ENCODE data around the gene RPL22.

The RPL22 gene

DNA sequence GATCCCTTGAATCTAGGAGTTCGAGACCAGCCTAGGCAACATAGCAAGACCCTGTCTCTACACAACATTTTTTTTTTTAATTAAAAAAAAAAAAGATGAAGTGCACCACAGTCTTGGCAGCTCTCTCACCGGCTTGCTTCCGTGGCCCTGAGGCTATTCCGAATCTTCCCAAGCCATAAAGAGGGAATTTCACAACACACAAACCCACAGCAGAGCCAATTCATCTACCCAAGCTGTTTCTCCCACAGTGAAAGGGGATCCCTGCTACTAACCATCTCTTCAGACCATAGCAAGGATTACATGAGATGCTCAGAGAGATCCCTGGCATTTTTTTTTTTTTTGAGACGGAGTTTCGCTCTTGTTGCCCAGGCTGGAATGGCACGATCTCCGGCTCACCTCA is 10.9 kb downstream of the RPL22 start:
- Histone ChIP-seq H3K9ac (ENCODE audit: insufficient read length, low read depth) (no peak overlapping the region), H3K4me1 (ENCODE audit: insufficient read depth, insufficient read length) (no peaks in the 10 kb centered on the region), H3K9me3 (ENCODE audit: insufficient read depth, low read length) (no peaks in the 10 kb centered on the region), H3K4me3 (ENCODE audit: insufficient read length, low read depth) (no peak overlapping the region), H3K27me3 (ENCODE audit: insufficient read depth, insufficient read length) (no peaks in the 10 kb centered on the region), H3K36me3 (ENCODE audit: insufficient read depth, insufficient read length, low read length) (peaks cover 28% of the 10 kb centered on the region)
- DNase-seq (ENCODE audit: low read depth, low spot score), result no peak
- no peak for TF ChIP-seq SUZ12 (IDR thresholded peaks at IDR 0.05; ENCODE audit: extremely low read depth, insufficient read depth, insufficient read length)
- TF ChIP-seq YY1 (IDR thresholded peaks at IDR 0.05; ENCODE audit: insufficient read depth, insufficient read length), result no peak

DNA sequence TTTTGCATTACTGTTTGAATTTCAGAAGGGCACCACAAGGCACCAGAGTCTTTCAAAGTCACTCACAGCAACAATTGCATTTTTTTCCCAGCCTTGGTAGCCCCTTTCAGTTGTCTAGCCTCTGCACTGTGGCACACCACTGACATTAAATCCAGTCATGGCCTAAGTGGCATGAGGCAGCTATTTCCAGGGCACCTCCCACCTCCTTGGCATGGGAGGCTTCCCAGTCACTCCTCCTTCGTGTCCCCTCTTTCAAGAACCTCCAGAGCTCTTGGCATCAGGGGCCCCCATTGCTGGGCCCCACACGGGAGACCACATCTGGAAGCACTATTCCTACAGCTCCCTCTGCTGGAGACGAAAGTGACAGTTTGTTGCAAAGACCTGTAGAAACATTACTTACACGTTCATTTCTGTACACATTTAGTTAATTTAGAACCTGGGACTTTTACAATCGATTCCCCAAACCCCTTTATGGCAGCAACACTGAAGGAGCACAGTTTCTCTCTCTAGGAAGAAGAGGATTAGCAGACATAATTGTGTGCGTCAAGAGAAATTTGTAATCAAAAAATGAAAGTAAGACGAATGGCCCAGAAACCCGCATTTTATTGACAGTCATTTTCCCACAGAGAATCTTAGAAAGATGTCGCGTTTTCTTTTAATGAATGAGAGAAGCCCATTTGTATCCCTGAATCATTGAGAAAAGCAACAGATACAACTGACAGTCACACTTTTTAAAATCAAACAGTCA is 13.6 kb downstream of the RPL22 start:
- H3K36me3 ChIP-seq (ENCODE audit: insufficient read depth, insufficient read length, low read length), result peaks cover 14% of the 10 kb centered on the region
- no peak for DNase-seq (ENCODE audit: low read depth, low spot score)
- H3K9ac ChIP-seq (ENCODE audit: insufficient read length, low read depth), result no peak overlapping the region

DNA sequence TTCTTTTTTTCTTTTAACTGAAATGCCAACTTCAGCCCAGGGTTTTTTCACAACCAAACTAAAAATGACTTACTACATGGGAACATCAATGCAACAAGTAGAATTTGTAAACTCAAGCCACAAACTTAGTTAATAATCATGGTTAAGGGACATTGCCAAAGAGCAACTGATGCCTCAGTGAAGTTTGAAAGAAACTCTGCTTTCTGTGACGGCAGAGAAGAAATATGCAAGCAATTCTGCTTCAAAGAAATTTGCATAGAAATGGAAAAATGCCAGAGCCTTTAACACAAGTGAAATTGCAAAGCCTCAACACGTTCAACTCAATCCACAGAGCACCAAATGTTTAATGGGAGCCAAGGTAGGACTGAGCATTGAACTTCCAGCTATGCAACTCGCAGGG is 14.2 kb downstream of the RPL22 start:
- no peak overlapping the region for H3K4me3 ChIP-seq (ENCODE audit: insufficient read length, low read depth)
- no peak for DNase-seq (ENCODE audit: low read depth, low spot score)
- H3K9me3 ChIP-seq (ENCODE audit: insufficient read depth, low read length), result no peaks in the 10 kb centered on the region
- no peaks in the 10 kb centered on the region for H3K27me3 ChIP-seq (ENCODE audit: insufficient read depth, insufficient read length)
- no peaks in the 10 kb centered on the region for H3K4me1 ChIP-seq (ENCODE audit: insufficient read depth, insufficient read length)
- peaks cover 9% of the 10 kb centered on the region for H3K36me3 ChIP-seq (ENCODE audit: insufficient read depth, insufficient read length, low read length)
- TF ChIP-seq YY1 (IDR thresholded peaks at IDR 0.05; ENCODE audit: insufficient read depth, insufficient read length) (no peak), SUZ12 (IDR thresholded peaks at IDR 0.05; ENCODE audit: extremely low read depth, insufficient read depth, insufficient read length) (no peak), ZNF274 (IDR thresholded peaks at IDR 0.05; ENCODE audit: low read depth, low read length) (no peak)
- H3K9ac ChIP-seq (ENCODE audit: insufficient read length, low read depth), result no peak overlapping the region

More for the DNA sequence above, 13.6 kb downstream of the RPL22 start:
- TF ChIP-seq SUZ12 (IDR thresholded peaks at IDR 0.05; ENCODE audit: extremely low read depth, insufficient read depth, insufficient read length), result no peak
- no peak for TF ChIP-seq ZNF274 (IDR thresholded peaks at IDR 0.05; ENCODE audit: low read depth, low read length)
- no peak for TF ChIP-seq YY1 (IDR thresholded peaks at IDR 0.05; ENCODE audit: insufficient read depth, insufficient read length)
- Histone ChIP-seq H3K9me3 (ENCODE audit: insufficient read depth, low read length) (no peaks in the 10 kb centered on the region), H3K4me1 (ENCODE audit: insufficient read depth, insufficient read length) (no peaks in the 10 kb centered on the region), H3K27me3 (ENCODE audit: insufficient read depth, insufficient read length) (no peaks in the 10 kb centered on the region), H3K4me3 (ENCODE audit: insufficient read length, low read depth) (no peak overlapping the region)

DNA sequence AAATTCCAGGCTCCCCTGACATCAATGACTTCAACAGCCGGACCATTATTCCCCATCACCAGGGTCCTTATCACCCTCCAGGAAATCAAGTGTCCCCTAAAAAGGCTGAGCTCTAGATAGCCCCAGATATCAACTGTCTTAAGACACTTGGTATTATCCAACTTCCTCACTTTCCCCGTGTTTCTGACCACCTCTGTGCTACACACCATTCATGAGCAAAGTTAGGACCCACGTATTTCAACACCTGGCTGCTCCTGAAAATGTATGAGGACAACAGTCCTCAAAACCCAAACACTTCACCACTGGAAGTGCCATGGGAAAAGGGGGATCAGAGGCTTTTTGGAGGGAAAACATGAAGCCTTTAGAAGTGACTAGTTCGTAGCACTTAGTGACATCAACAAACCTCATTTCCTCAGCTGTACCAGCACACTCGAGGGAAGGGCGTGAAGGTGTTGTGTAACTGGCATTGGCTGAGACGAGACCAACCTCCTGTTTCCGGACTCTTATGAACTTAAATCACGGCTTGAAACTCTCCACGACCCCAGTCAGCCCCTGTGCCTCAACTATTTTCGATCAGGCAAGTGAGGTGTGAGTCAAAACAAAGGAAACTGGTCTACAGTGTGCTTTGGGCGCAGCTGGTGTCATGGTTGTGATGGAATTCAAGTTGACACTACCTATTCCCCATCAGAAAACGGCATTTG is 15.2 kb downstream of the RPL22 start:
- TF ChIP-seq ZNF274 (IDR thresholded peaks at IDR 0.05; ENCODE audit: low read depth, low read length) (no peak), YY1 (IDR thresholded peaks at IDR 0.05; ENCODE audit: insufficient read depth, insufficient read length) (no peak), SUZ12 (IDR thresholded peaks at IDR 0.05; ENCODE audit: extremely low read depth, insufficient read depth, insufficient read length) (no peak)
- DNase-seq (ENCODE audit: low read depth, low spot score), result no peak
- Histone ChIP-seq H3K4me3 (ENCODE audit: insufficient read length, low read depth) (no peak overlapping the region), H3K36me3 (ENCODE audit: insufficient read depth, insufficient read length, low read length) (peaks cover 6% of the 10 kb centered on the region), H3K4me1 (ENCODE audit: insufficient read depth, insufficient read length) (no peaks in the 10 kb centered on the region), H3K9me3 (ENCODE audit: insufficient read depth, low read length) (no peaks in the 10 kb centered on the region), H3K27me3 (ENCODE audit: insufficient read depth, insufficient read length) (no peaks in the 10 kb centered on the region), H3K9ac (ENCODE audit: insufficient read length, low read depth) (no peak overlapping the region)

DNA sequence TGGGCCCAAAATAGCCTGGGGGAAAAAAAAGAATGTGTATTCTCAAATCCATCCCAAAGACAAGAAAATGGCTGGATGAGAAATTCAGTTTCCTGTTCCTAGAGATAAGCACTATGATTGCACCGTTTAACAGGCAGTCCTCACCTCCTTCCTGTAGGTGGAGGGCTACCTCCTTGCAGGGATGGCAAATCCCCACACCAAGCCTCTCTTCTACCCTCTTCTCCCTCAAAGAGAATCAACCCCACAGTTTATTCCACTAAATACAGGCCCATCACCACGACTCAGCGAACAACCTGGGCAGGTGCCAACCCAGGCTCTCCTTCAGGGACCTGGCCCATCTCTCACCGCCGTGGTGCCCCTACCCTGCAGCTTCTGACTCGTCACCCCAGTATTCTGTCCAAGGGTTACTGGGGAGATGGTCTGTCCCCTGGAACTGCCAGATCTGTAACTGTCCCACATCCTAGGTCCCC is 15.8 kb downstream of the RPL22 start:
- Histone ChIP-seq H3K4me1 (ENCODE audit: insufficient read depth, insufficient read length) (no peaks in the 10 kb centered on the region), H3K27me3 (ENCODE audit: insufficient read depth, insufficient read length) (peaks cover 6% of the 10 kb centered on the region), H3K36me3 (ENCODE audit: insufficient read depth, insufficient read length, low read length) (peaks cover 6% of the 10 kb centered on the region), H3K4me3 (ENCODE audit: insufficient read length, low read depth) (no peak overlapping the region), H3K9me3 (ENCODE audit: insufficient read depth, low read length) (no peaks in the 10 kb centered on the region), H3K9ac (ENCODE audit: insufficient read length, low read depth) (no peak overlapping the region)
- no peak for DNase-seq (ENCODE audit: low read depth, low spot score)
- TF ChIP-seq ZNF274 (IDR thresholded peaks at IDR 0.05; ENCODE audit: low read depth, low read length) (no peak), SUZ12 (IDR thresholded peaks at IDR 0.05; ENCODE audit: extremely low read depth, insufficient read depth, insufficient read length) (no peak), YY1 (IDR thresholded peaks at IDR 0.05; ENCODE audit: insufficient read depth, insufficient read length) (no peak)

DNA sequence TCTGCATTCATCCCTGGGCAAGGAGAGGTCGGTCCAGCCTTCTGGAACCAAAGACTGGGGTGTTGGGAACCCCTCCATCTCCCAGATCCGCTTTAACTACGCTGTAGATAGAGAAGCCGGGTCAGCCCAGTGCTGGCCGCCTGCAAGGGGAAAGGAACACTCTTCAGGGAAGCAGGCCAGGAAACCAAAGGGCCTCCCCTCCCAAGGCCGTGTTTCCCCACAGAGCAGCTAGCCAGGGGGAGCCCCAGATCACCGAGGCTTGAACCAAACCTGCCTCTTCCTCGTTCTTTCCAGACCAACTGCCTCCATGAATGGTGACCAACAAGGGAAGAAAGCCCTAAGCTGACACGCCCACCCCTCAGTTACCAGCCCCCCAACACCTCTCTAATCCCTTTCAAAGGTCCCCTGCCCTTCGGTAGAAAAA is 18.0 kb downstream of the RPL22 start:
- DNase-seq (ENCODE audit: low read depth, low spot score), result no peak
- peaks cover 6% of the 10 kb centered on the region for H3K36me3 ChIP-seq (ENCODE audit: insufficient read depth, insufficient read length, low read length)
- no peaks in the 10 kb centered on the region for H3K9me3 ChIP-seq (ENCODE audit: insufficient read depth, low read length)
- H3K4me1 ChIP-seq (ENCODE audit: insufficient read depth, insufficient read length), result no peaks in the 10 kb centered on the region
- H3K9ac ChIP-seq (ENCODE audit: insufficient read length, low read depth), result no peak overlapping the region
- H3K4me3 ChIP-seq (ENCODE audit: insufficient read length, low read depth), result no peak overlapping the region
- peaks cover 28% of the 10 kb centered on the region for H3K27me3 ChIP-seq (ENCODE audit: insufficient read depth, insufficient read length)
- no peak for TF ChIP-seq ZNF274 (IDR thresholded peaks at IDR 0.05; ENCODE audit: low read depth, low read length)
- TF ChIP-seq YY1 (IDR thresholded peaks at IDR 0.05; ENCODE audit: insufficient read depth, insufficient read length), result no peak
- TF ChIP-seq SUZ12 (IDR thresholded peaks at IDR 0.05; ENCODE audit: extremely low read depth, insufficient read depth, insufficient read length), result no peak

DNA sequence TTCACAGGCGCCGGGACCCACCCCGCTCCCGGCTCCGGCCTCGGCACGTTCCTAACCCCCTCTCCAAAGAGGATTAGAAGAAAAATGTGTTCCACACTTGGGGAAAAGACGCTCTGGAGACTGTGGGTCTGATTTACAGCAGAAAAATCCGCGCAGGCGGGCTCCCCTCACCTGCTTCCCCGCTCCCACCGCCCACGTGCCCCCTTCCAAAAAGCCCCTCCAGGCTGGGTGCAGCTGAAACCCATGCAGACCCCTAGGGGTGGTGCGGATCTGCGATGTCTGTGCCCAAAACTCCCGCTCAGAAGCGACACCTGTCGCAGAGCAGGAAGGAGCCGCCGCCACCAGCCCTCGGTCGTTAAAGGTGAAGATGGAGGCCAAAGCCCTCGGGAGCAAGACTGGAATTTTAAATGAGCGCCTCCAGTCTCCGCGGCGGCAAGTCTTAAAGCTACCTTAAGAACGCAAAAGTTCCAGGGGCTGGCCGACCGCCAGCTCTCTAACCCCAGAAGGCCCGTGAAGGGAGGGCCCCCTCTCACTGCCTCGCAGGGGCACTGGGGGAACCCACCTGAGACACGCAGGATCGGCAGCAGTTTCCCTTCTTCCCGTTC is 18.6 kb downstream of the RPL22 start:
- H3K4me3 ChIP-seq (ENCODE audit: insufficient read length, low read depth), result no peak overlapping the region
- no peaks in the 10 kb centered on the region for H3K4me1 ChIP-seq (ENCODE audit: insufficient read depth, insufficient read length)
- no peak overlapping the region for H3K9ac ChIP-seq (ENCODE audit: insufficient read length, low read depth)
- peaks cover 5% of the 10 kb centered on the region for H3K36me3 ChIP-seq (ENCODE audit: insufficient read depth, insufficient read length, low read length)
- TF ChIP-seq SUZ12 (IDR thresholded peaks at IDR 0.05; ENCODE audit: extremely low read depth, insufficient read depth, insufficient read length), result no peak
- peaks cover 33% of the 10 kb centered on the region for H3K27me3 ChIP-seq (ENCODE audit: insufficient read depth, insufficient read length)
- H3K9me3 ChIP-seq (ENCODE audit: insufficient read depth, low read length), result no peaks in the 10 kb centered on the region
- no peak for DNase-seq (ENCODE audit: low read depth, low spot score)
